ENCODE results near the gene CFAP46.
"Not testable (repeated sequence)": the region's sequence is repeated elsewhere in the genome, so short reads cannot be mapped to it uniquely, and the experiment has no call there.

CFAP46 gene

GRCh38 chr10:132840698-132841614 lies 101.4 kb downstream of the CFAP46 start:
- no peak for DNase-seq

GRCh38 chr10:132839061-132839460 lies 103.3 kb downstream of the CFAP46 start:
- DNase-seq: no peak

GRCh38 chr10:132838346-132838970 lies 103.9 kb downstream of the CFAP46 start:
- DNase-seq: no peak

- no peak for DNase-seq
Measured at GRCh38 chr10:132837905-132838304, 104.5 kb downstream of the CFAP46 start.

- DNase-seq: peak in 1 of 2 donors; percentile 36
Measured at GRCh38 chr10:132836832-132837540, 105.4 kb downstream of the CFAP46 start.

- DNase-seq: no peak
Measured at GRCh38 chr10:132836248-132836831, 106.0 kb downstream of the CFAP46 start.

GRCh38 chr10:132835848-132836233 lies 106.5 kb downstream of the CFAP46 start:
- no peak for DNase-seq

- DNase-seq: no peak
Measured at GRCh38 chr10:132834891-132835847, 107.2 kb downstream of the CFAP46 start.

GRCh38 chr10:132834311-132834761 lies 108.0 kb downstream of the CFAP46 start:
- DNase-seq: no peak

GRCh38 chr10:132833421-132834111 lies 108.8 kb downstream of the CFAP46 start:
- no peak for DNase-seq

- DNase-seq: no peak
Measured at GRCh38 chr10:132832186-132832969, 110.0 kb downstream of the CFAP46 start.

- no peak for DNase-seq
Measured at GRCh38 chr10:132829403-132829802, 113.0 kb downstream of the CFAP46 start.

- DNase-seq: no peak
Measured at GRCh38 chr10:132828681-132829080, 113.7 kb downstream of the CFAP46 start.

- DNase-seq: no peak
Measured at GRCh38 chr10:132827861-132828539, 114.4 kb downstream of the CFAP46 start.

GRCh38 chr10:132827423-132827789 lies 115.0 kb downstream of the CFAP46 start:
- DNase-seq: no peak

- DNase-seq: no peak
Measured at GRCh38 chr10:132826524-132827422, 115.6 kb downstream of the CFAP46 start.

- DNase-seq: not testable (repeated sequence)
Measured at GRCh38 chr10:132825783-132826523, 116.4 kb downstream of the CFAP46 start.

GRCh38 chr10:132820056-132820455 lies 122.3 kb downstream of the CFAP46 start:
- DNase-seq: no peak

Measured in CD4-positive, alpha-beta T cell treated with Interferon alpha-2 for 1 hour (primary cell).